Peyer's patch (tissue), 4 donors: ENCODE results near the gene MRPL42. TPM values are rescaled to one million over a fixed set of nuclear protein-coding genes. Genes with fewer than 3 reads are reported as not detected.

Source experiments
- DNase-seq, 3 donors: peaks; one replicate each; pipeline ENCODE4 v3.0.0-alpha.2; 2017 to 2019
- H3K27ac ChIP-seq, 4 donors: fragments of 200-600 bp; sonication (generic); one replicate each; pipeline ENCODE4 v1.5.1; 2016 to 2019
- H3K27me3 ChIP-seq, 2 donors: fragments of 200-600 bp; sonication (generic); one replicate each; pipeline ENCODE4 v1.5.1; 2019
- H3K36me3 ChIP-seq, 3 donors: fragments of 200-600 bp; sonication (generic); one replicate each; pipeline ENCODE4 v1.5.1; 2016 to 2019
- H3K4me1 ChIP-seq, 4 donors: fragments of 200-600 bp; sonication (generic); one replicate each; pipeline ENCODE4 v1.5.1; 2016 to 2019
- H3K4me3 ChIP-seq, 4 donors: fragments of 200-600 bp; sonication (generic); 1 replicate in 3 of 4; 2 replicates in 1 of 4; pipeline ENCODE4 v1.5.1; 2016 to 2019; ENCODE audit warnings: mild to moderate bottlenecking in 1 of 4
- H3K9me3 ChIP-seq, 4 donors: fragments of 200-600 bp; sonication (generic); one replicate each; pipeline ENCODE4 v1.5.1; 2016 to 2019; ENCODE audit warnings: mild to moderate bottlenecking in 1 of 4
- POLR2A ChIP-seq, 2 donors: fragments of 450-650 bp; IDR thresholded peaks; one replicate each; pipeline ENCODE4 v1.5.1; 2017; ENCODE audit warnings: antibody characterized with exemption in 2 of 2, mild to moderate bottlenecking in 2 of 2, moderate library complexity in 2 of 2
- total RNA-seq, 4 donors: library from RNA; depleted of rRNA; stranded (reverse); fragments of >200 nt; gene quantifications; one replicate each; pipeline ENCODE4 v1.1.0, GENCODE V29; 2016
- TF ChIP-seq, protein P1 (sequence below), 6 experiments: fragments of 450-650 bp in 4 of 6; fragments of 200-600 bp in 2 of 6; sonication (generic) in 1 of 6; IDR thresholded peaks; one replicate each; pipeline ENCODE4 v1.5.1; 2017 to 2019; ENCODE audit warnings: antibody characterized with exemption in 6 of 6, mild to moderate bottlenecking in 3 of 6, moderate library complexity in 1 of 6

Gene MRPL42
- total RNA-seq, 4 donors from 2014 or later = 19.7 to 67.7 (median 37.5) TPM

DNA sequence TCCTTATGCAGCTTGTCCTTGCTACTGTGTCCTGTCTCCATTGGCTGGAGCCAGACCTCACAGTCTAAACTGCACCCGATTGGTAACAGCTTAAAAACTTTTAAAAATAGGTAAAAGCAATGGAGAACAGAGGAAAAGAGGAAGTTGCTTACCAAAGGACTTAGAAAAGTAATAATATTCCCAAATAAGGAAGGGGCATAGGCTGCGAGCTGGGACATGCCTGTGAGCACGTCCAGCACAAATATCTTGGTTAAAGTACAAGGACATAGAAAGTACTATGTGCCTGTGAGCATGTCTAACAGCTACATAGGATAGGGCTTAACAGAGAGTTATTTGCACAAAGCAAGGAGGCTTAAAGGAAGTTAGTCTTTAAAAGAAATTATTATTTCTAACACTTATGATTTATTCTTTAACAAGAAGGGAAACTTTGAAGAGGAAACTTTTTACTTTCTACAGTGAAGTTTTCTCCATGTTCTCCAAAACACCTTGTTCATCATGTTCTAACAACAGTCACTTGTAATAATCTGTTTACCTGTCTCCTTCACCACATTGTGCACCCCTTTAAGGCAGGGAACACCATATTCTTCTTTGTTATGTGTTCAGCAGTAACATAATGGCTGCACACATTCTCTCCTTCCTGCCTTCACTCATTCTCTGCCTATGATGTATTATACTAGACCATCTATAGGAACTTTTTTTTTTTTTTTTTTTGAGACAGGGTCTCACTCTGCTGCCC, 15.7 kb upstream of the MRPL42 start:
- Histone ChIP-seq H3K27ac (no peak overlapping the region), H3K4me3 (no peak overlapping the region), H3K27me3 (no peaks in the 10 kb centered on the region), H3K9me3 (no peaks in the 10 kb centered on the region), H3K36me3 (no peaks in the 10 kb centered on the region), H3K4me1 (no peaks in the 10 kb centered on the region)
- TF ChIP-seq, protein P1, sequence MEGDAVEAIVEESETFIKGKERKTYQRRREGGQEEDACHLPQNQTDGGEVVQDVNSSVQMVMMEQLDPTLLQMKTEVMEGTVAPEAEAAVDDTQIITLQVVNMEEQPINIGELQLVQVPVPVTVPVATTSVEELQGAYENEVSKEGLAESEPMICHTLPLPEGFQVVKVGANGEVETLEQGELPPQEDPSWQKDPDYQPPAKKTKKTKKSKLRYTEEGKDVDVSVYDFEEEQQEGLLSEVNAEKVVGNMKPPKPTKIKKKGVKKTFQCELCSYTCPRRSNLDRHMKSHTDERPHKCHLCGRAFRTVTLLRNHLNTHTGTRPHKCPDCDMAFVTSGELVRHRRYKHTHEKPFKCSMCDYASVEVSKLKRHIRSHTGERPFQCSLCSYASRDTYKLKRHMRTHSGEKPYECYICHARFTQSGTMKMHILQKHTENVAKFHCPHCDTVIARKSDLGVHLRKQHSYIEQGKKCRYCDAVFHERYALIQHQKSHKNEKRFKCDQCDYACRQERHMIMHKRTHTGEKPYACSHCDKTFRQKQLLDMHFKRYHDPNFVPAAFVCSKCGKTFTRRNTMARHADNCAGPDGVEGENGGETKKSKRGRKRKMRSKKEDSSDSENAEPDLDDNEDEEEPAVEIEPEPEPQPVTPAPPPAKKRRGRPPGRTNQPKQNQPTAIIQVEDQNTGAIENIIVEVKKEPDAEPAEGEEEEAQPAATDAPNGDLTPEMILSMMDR (IDR thresholded peaks at IDR 0.05) = no peak
- no peak for TF ChIP-seq POLR2A (IDR thresholded peaks at IDR 0.05)
- no peak for DNase-seq

- Histone ChIP-seq H3K9me3 (no peaks in the 10 kb centered on the region), H3K27me3 (no peaks in the 10 kb centered on the region), H3K4me3 (no peak overlapping the region), H3K36me3 (no peaks in the 10 kb centered on the region), H3K4me1 (no peaks in the 10 kb centered on the region), H3K27ac (no peak overlapping the region)
- TF ChIP-seq, protein P1 (IDR thresholded peaks at IDR 0.05) = no peak
- no peak for TF ChIP-seq POLR2A (IDR thresholded peaks at IDR 0.05)
- no peak for DNase-seq
These were observed 13.7 kb upstream of the MRPL42 start for GRCh38 chr12:93453633-93454032.

GRCh38 chr12:93456077-93456476, 11.2 kb upstream of the MRPL42 start:
- H3K4me3 ChIP-seq = no peak overlapping the region
- H3K27me3 ChIP-seq = no peaks in the 10 kb centered on the region
- H3K27ac ChIP-seq = no peak overlapping the region
- TF ChIP-seq POLR2A (IDR thresholded peaks at IDR 0.05) = no peak
- TF ChIP-seq, protein P1 (IDR thresholded peaks at IDR 0.05) = no peak
- no peaks in the 10 kb centered on the region for H3K4me1 ChIP-seq
- no peak for DNase-seq
- no peaks in the 10 kb centered on the region for H3K36me3 ChIP-seq
- no peaks in the 10 kb centered on the region for H3K9me3 ChIP-seq

GRCh38 chr12:93459097-93459496, 8.2 kb upstream of the MRPL42 start:
- Histone ChIP-seq H3K4me3 (no peak overlapping the region), H3K27me3 (no peaks in the 10 kb centered on the region), H3K27ac (no peak overlapping the region), H3K9me3 (no peaks in the 10 kb centered on the region), H3K4me1 (no peaks in the 10 kb centered on the region), H3K36me3 (no peaks in the 10 kb centered on the region)
- no peak for TF ChIP-seq POLR2A (IDR thresholded peaks at IDR 0.05)
- TF ChIP-seq, protein P1 (IDR thresholded peaks at IDR 0.05) = no peak
- no peak for DNase-seq

DNA sequence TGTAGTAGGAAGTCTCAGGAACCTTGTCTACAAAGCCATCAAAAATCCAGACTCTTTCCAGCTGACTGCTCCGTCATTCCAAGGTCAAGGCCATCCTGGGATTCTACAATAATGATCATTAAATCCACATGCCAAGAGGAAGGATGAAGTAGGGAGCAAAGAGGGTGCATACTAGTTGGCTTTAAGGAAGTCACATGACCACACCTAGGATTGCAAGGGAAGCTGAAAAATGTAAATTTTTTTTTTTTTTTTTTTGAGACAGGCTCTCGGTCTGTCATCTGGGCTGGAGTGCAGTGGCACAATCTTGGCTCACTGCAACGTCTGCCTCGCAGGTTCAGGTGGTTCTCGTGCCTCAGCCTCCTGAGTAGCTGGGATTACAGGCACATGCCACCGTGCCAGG, 7.3 kb upstream of the MRPL42 start:
- H3K9me3 ChIP-seq = no peaks in the 10 kb centered on the region
- H3K4me1 ChIP-seq = no peaks in the 10 kb centered on the region
- no peaks in the 10 kb centered on the region for H3K27me3 ChIP-seq
- DNase-seq = no peak
- no peak overlapping the region for H3K27ac ChIP-seq
- no peak for TF ChIP-seq POLR2A (IDR thresholded peaks at IDR 0.05)
- TF ChIP-seq, protein P1 (IDR thresholded peaks at IDR 0.05) = no peak
- H3K36me3 ChIP-seq = no peaks in the 10 kb centered on the region
- H3K4me3 ChIP-seq = no peak overlapping the region
